IMR-90 (cell line): ENCODE data around the gene DNAH3. TPM values are rescaled to one million over a fixed set of nuclear protein-coding genes. Genes with fewer than 3 reads are reported as not detected.
"Not testable (repeated sequence)": the region's sequence is repeated elsewhere in the genome, so short reads cannot be mapped to it uniquely, and the experiment has no call there.

Source experiments
- ATAC-seq: fragments of 200-7000 bp; cut with Tn5 transposase; 2 replicates; pipeline ENCODE4 v1.9.1; 2020; ENCODE audit warnings: low read depth, mild to moderate bottlenecking, moderate library complexity
- BruUV-seq: library from RNA; stranded (reverse); fragments of 400-500 nt; replicated peaks from 2 replicates; lab custom pipeline; 2021; lab: Mats Ljungman, UMichigan
- CTCF ChIA-PET: fragments of 300-600 bp; formaldehyde crosslinking; extraction: SDS; loops from one replicate; lab custom pipeline; 2021; ENCODE audit warnings: antibody characterized with exemption; lab: Yijun Ruan, JAX
- POLR2A ChIA-PET: fragments of 300-600 bp; sonication (Branson Sonifier 250); formaldehyde crosslinking; loops from one replicate; lab custom pipeline; 2022; ENCODE audit warnings: antibody characterized with exemption; ENCODE audit not compliant: unreplicated experiment; lab: Charles Lee
- DNase-seq: peaks from one replicate; pipeline ENCODE4 v3.0.0; 2013
- H2AFZ ChIP-seq: replicated peaks from 2 replicates; pipeline ENCODE3; 2013; ENCODE audit warnings: low read length, mild to moderate bottlenecking; ENCODE audit not compliant: poor library complexity
- H2AK5ac ChIP-seq: 2 replicates; pipeline ENCODE4 v1.6.1; 2013; ENCODE audit warnings: low read depth, low read length, inconsistent platforms
- H2AK9ac ChIP-seq: replicated peaks from 2 replicates; pipeline ENCODE3; 2013; ENCODE audit warnings: mild to moderate bottlenecking, low read depth, low read length, moderate library complexity; ENCODE audit not compliant: poor library complexity
- H2BK120ac ChIP-seq: 2 replicates; pipeline ENCODE4 v1.6.1; 2013; ENCODE audit warnings: low read depth, low read length, inconsistent platforms
- H2BK15ac ChIP-seq: 3 replicates; pipeline ENCODE4 v1.6.1; 2013; ENCODE audit warnings: low read depth, low read length, inconsistent platforms
- H2BK20ac ChIP-seq: 2 replicates; pipeline ENCODE4 v1.6.1; 2013; ENCODE audit warnings: low read depth, mild to moderate bottlenecking, inconsistent platforms, low read length, moderate library complexity
- H2BK5ac ChIP-seq: 2 replicates; pipeline ENCODE4 v1.6.1; 2013; ENCODE audit warnings: mild to moderate bottlenecking, low read depth, low read length, inconsistent platforms; ENCODE audit not compliant: poor library complexity, severe bottlenecking
- H3K14ac ChIP-seq: replicated peaks from 2 replicates; pipeline ENCODE4 v1.6.1; 2013; ENCODE audit warnings: low read depth, low read length, inconsistent platforms
- H3K18ac ChIP-seq: 2 replicates; pipeline ENCODE4 v1.6.1; 2013; ENCODE audit warnings: low read depth, low read length, control low read depth
- H3K23ac ChIP-seq: 2 replicates; pipeline ENCODE4 v1.6.1; 2013; ENCODE audit warnings: low read depth, low read length, inconsistent platforms
- H3K27ac ChIP-seq: 2 replicates; pipeline ENCODE4 v1.5.1; 2013; ENCODE audit warnings: mild to moderate bottlenecking, control low read depth, low read length; ENCODE audit not compliant: insufficient read depth
- H3K27me3 ChIP-seq: 2 replicates; pipeline ENCODE4 v1.6.1; 2013; ENCODE audit warnings: low read length; ENCODE audit not compliant: control insufficient read depth, insufficient read depth
- H3K36me3 ChIP-seq: 2 replicates; pipeline ENCODE4 v1.6.1; 2013; ENCODE audit warnings: low read length, mixed read lengths; ENCODE audit not compliant: control insufficient read depth, insufficient read depth
- H3K4ac ChIP-seq: 2 replicates; pipeline ENCODE4 v1.6.1; 2013; ENCODE audit warnings: low read depth, low read length, inconsistent platforms
- H3K4me1 ChIP-seq: 2 replicates; pipeline ENCODE4 v1.6.1; 2013; ENCODE audit warnings: low read length, mixed read lengths; ENCODE audit not compliant: control insufficient read depth, insufficient read depth
- H3K4me2 ChIP-seq: 2 replicates; pipeline ENCODE4 v1.6.1; 2013; ENCODE audit warnings: low read depth, mild to moderate bottlenecking, control low read depth, low read length, moderate library complexity
- H3K4me3 ChIP-seq: 2 replicates; pipeline ENCODE4 v1.5.1; 2013; ENCODE audit warnings: low read depth, mild to moderate bottlenecking, control low read depth, low read length, moderate library complexity; ENCODE audit not compliant: insufficient read depth
- H3K56ac ChIP-seq: 2 replicates; pipeline ENCODE4 v1.6.1; 2013; ENCODE audit warnings: low read length, inconsistent platforms; ENCODE audit not compliant: insufficient read depth; ENCODE audit errors: extremely low read depth
- H3K79me1 ChIP-seq, 2 experiments: 2 replicates each; pipeline ENCODE4 v1.6.1; 2013; ENCODE audit warnings: low read length in 2 of 2, inconsistent platforms in 1 of 2, low read depth in 1 of 2
- H3K9ac ChIP-seq: 2 replicates; pipeline ENCODE4 v1.6.1; 2013; ENCODE audit warnings: low read depth, low read length, control low read depth
- H3K9me1 ChIP-seq: 2 replicates; pipeline ENCODE4 v1.6.1; 2013; ENCODE audit warnings: low read length, inconsistent platforms; ENCODE audit not compliant: insufficient read depth
- H3K9me3 ChIP-seq: 2 replicates; pipeline ENCODE4 v1.6.1; 2013; ENCODE audit warnings: low read length; ENCODE audit not compliant: control insufficient read depth, insufficient read depth
- H4K20me1 ChIP-seq: 2 replicates; pipeline ENCODE4 v1.6.1; 2013; ENCODE audit warnings: low read length, inconsistent platforms; ENCODE audit not compliant: insufficient read depth
- H4K5ac ChIP-seq: 2 replicates; pipeline ENCODE4 v1.6.1; 2013; ENCODE audit warnings: mild to moderate bottlenecking, low read depth, low read length, control low read depth
- H4K8ac ChIP-seq, 2 experiments: 2 replicates each; pipeline ENCODE4 v1.6.1; 2013; ENCODE audit warnings: low read depth in 2 of 2, low read length in 2 of 2, control low read depth in 1 of 2, inconsistent platforms in 1 of 2
- H4K91ac ChIP-seq: 2 replicates; pipeline ENCODE4 v1.6.1; 2013; ENCODE audit warnings: low read depth, low read length, inconsistent platforms; ENCODE audit not compliant: insufficient read depth
- WGBS, 2 experiments: methylation state at CpG; one replicate each; pipeline versions ENCODE4 v1.1.5 to v1.1.7; 2013; ENCODE audit warnings: missing lambda C conversion rate in 2 of 2; ENCODE audit not compliant: insufficient read length in 1 of 2; ENCODE audit errors: extremely low coverage in 2 of 2; 5-methylcytosine and 5-hydroxymethylcytosine counted together
- dilution Hi-C: fragments of 300-500 bp; cut with HindIII; formaldehyde crosslinking; loops from one replicate; pipeline ENCODE4 v1.14.3; 2018; ENCODE audit warnings: low sequenced_read_pairs; ENCODE audit not compliant: unreplicated experiment
- in situ Hi-C: fragments of 300-500 bp; cut with MboI; formaldehyde crosslinking; loops from 3 replicates; pipeline ENCODE4 v1.14.3; 2019; ENCODE audit warnings: low sequenced_read_pairs, inconsistent platforms, mixed read lengths
- intact Hi-C: fragments of 100-400 bp; cut with micrococcal nuclease; formaldehyde crosslinking; loops from 2 replicates; pipeline ENCODE4 v1.10.0; 2022
- polyA plus RNA-seq, 3 experiments: library from polyadenylated mRNA; depleted of rRNA; stranded (reverse); fragments of >200 nt; gene quantifications; 2 replicates each; pipeline ENCODE4 v1.2.3, GENCODE V29; 2012; ENCODE audit warnings: low replicate concordance in 1 of 3
- total RNA-seq: library from RNA; depleted of rRNA; stranded (reverse); fragments of >200 nt; gene quantifications from 2 replicates; pipeline ENCODE4 v1.2.3, GENCODE V29; 2012

DNAH3 gene
- total and polyA plus RNA-seq, 2 of the 4 experiments (the other 2 are of a cell fraction): not detected

DNA sequence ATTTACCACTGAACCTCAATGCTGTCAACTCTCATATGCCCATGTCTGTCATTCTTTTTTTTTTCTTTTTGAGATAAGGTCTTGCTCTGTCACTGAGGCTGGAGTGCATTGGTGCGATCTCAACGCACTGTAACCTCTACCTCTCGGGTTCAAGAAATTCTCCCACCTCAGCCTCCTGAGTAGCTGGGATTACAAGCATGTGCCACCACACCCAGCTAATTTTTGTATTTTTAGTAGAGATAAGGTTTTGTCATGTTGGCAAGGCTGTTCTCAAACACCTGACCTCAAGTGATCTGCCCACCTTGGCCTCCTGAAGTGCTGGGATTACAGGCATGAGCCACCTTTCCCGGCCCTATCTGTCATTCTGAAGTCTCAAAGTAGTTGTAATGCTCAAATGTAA, 177.4 kb downstream of the DNAH3 start:
- H3K4me1 ChIP-seq, in situ Hi-C loops, H3K36me3 ChIP-seq, H4K5ac ChIP-seq, H3K9me1 ChIP-seq, CTCF ChIA-PET, H4K20me1 ChIP-seq, H3K4me3 ChIP-seq, H3K23ac ChIP-seq, H2BK5ac ChIP-seq, H3K4ac ChIP-seq, H3K18ac ChIP-seq, H3K9ac ChIP-seq, H3K27me3 ChIP-seq, DNase-seq, H3K4me2 ChIP-seq, H3K27ac ChIP-seq, intact Hi-C loops, H2AK5ac ChIP-seq, H3K14ac ChIP-seq, H3K56ac ChIP-seq, ATAC-seq, H4K8ac ChIP-seq, H3K9me3 ChIP-seq, H2BK15ac ChIP-seq, dilution Hi-C loops, POLR2A ChIA-PET, BruUV-seq, H2AK9ac ChIP-seq, H3K79me1 ChIP-seq, H2AFZ ChIP-seq, H2BK20ac ChIP-seq, H2BK120ac ChIP-seq, H4K91ac ChIP-seq: not testable (repeated sequence)
- WGBS, 2 experiments: no CpG with 5 or more reads among the region's 4 CpGs
